DMS53 treated with DMSO at 0.1 percent for 48 hours (cell line): Measurements from ENCODE around the gene NDUFB1.

ENCODE experiments used
- DNase-seq: peaks from one replicate; lab custom pipeline; 2025; ENCODE audit not compliant: unreplicated experiment; lab: John Stamatoyannopoulos, UW

NDUFB1 gene

GRCh38 chr14:92121670-92122350, at the start of gene NDUFB1, which contains the start of gene CPSF2:
Gene NDUFB1 (minus strand): TSS chr14:92121706. CDS start chr14:92117637, 4,069 bp downstream.
Gene CPSF2 (plus strand): TSS chr14:92121969. CDS start chr14:92130985, 9,016 bp downstream.
- DNase-seq, result peak; percentile 49

GRCh38 chr14:92164958-92165357, 43.5 kb upstream of the NDUFB1 start:
- no peak for DNase-seq

- DNase-seq, result no peak
These were observed 40.0 kb upstream of the NDUFB1 start for GRCh38 chr14:92161521-92161920.

DNA sequence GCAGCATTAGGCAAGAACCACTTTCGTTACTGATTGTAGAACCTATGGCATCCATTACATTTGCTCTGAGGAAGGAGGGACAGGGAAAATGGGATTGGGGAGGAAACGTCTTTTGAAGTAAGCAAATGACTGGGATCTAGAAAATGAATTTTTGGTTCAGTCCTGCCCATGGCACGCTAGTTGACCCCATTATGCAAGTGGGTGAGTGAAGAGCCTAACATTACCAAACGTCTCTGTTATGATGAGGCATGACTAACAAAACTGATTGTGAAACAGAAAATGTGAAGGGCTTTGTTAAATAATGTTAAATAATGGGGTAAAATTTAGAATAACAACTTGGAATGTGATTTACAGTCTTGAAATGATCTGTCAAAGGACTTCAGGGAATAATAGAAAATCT, 39.1 kb upstream of the NDUFB1 start:
- DNase-seq, result no peak

DNA sequence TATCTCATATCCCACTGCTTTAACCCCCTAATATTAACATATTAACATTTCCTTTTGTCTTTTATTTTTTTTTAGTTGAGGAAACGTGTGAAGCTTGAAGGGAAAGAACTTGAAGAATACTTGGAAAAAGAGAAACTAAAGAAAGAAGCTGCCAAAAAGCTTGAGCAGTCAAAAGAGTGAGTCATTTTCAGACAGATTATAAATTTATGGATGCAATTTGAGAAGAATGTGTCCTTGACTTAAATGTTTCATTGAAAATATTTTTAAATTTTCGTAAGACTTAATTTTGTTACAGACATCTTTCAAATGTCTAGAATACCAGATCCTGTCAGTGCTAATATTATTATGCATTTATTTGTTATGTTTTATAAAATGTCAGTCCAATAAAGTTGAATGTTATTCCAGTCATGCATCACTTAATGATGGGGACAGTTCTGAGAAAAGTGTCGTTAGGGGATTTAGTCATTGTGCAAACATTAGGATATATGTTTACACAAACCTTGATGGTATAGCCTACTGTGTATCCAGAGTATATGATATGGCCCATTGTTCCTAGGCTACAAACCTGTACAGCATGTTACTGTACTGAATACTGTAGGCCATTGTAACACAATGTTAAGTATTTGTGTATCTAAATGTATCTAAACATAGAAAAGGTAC, 32.9 kb upstream of the NDUFB1 start:
- peak; percentile 74 for DNase-seq

DNA sequence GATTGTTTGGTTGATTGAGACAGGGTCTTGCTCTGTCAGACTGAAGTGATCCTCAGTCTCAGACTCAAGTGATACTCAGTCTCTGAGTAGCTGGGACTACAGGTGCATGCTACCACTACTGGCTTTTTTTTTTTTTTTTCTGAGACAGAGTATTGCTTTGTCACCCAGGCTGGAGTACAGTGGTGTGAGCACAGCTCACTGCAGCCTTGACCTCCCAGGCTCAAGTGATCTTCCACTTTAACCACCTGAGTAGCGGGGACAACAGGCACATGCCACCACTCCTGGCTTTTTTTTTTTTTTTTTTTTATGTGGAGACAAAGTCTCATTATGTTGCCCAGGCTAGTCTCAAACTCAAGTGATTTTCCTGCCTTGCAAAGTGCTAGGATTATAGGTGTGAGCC, 32.1 kb upstream of the NDUFB1 start:
- peak; percentile 12 for DNase-seq

DNA sequence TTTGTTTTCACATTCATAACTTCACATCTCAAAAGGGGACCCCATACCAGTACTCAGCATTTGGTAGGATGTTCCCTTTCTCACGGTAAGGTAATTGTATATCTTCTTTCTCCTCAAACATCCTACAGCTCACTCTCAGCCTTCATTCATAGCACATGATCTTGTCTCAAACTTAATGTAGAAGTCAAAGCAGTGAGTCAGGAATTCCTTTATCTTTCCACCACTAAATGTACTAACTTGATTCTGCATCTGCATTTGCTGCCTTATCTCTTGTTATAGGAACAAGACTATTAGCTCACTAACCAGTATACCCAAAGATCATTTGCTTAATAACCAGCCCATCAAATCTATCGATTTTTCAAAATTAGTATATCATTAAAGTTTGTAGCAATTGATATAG, 23.2 kb upstream of the NDUFB1 start:
- no peak for DNase-seq

DNA sequence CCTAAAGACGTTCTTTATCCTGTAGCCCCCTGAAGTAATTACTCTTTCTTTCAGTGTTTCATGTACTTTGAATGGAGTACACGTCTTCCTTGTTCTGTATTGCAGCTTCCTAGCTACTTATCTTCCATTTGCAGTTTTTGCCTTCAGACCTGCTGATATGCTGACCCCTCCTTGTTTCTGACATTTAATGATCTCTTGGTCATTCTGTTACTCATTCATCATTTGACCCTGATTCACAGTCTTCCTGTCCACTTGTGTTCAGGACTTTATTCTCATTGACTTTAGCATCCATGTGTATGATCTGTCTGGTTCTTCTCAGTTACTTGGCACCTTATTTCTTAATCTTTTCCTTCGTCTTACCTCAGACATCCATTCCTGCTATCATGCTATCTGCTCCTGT, 22.5 kb upstream of the NDUFB1 start:
- no peak for DNase-seq

DNA sequence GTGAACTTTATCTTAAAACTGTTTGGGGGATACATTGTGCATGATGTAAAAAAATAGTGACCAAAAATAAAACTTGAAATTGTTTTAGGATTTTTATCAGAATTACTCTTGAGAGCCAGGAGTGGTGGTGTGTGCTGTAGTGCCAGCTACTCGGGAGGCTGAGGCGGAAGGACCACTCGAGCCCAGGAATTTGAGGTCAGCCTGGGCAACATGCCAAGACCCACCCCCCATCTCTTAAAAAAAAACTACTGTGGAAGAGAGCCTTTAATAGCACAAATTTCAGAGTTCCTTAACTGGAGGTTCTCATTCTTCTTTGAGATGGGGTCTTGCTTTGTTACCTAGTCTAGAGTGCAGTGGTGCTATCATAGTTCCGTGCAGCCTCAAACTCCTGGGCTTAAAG, 21.8 kb upstream of the NDUFB1 start:
- no peak for DNase-seq

DNA sequence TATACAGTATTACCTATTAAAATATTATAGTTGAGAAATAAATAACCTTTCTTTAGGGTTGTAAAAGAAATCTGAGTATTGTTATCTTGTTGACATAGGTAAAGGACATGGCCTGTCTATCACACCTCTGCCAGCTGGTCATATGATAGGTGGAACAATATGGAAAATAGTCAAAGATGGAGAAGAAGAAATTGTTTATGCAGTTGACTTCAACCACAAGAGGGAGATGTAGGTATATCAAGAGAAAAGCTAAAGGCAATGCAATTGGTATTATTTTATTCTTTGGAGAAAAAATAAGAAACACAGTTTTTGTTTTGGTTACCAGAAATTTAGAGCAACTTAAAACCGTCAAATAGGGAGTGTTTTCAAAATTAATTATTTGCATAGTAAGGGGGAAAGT, 13.8 kb upstream of the NDUFB1 start:
- peak; percentile 36 for DNase-seq

DNA sequence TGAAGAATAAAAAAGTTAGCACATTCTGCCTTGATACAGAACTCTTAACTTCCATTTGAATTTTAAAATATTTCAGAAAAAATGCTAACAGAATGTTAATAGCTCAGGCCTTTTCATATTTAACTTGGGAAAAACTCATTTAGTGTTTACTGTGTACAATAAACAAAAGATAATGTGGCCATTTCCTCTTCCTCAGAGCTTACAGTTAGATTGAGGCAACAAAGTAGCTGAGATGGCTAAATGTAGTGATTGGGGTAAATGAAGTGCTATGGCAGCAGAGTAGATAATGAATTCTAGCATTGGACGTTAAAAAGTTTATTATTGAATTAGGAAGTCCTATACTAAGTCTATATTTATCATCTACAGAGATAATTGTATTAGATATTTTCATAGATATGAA, 12.9 kb upstream of the NDUFB1 start:
- DNase-seq, result no peak

DNA sequence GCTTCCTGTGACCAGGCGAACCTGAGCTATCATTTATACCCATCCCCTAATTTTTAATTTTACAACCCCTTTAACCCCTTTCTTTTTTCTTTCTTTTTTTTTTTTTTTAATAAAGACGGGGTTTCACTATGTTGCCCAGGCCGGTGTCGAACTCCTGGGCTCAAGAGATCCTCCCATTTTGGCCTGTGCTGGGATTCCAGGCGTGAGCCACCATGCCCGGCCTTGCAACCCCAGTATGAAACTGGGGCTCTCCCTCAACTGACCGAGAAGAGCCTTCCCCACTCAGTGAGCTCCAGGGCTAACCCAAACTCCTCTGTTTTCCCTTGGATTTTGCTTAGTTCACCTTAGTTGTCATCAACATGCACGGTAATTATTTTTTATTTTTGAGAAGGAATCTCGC, 1.3 kb upstream of the NDUFB1 start:
- DNase-seq, result no peak

GRCh38 chr14:92122351-92122677, 808 bp upstream of the NDUFB1 start:
- DNase-seq, result no peak

DNA sequence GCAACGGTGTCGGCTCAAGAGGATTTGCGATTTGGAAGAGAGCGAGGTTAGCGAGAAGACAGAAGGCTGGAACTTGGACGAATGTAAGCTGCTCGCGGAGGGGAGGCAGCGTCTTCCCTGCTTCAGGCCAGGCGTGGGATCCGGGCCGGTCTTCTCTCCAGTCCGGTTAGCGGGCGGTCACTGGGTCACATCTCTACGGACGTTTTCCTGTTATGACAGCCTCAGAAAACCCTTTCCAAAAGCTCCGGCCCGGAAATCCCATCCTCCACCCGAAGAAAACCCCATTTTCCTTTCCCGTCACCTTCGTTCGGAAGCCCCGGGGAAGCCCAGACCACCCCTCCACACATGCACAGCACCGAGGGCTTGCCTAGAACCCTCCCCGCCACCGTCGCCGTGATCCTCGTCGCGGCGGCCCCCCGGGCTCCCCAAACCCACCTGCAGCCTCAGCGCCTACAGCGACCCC, 268 bp downstream of the NDUFB1 start:
- DNase-seq, result peak; percentile 37

GRCh38 chr14:92109490-92109889, 12.0 kb downstream of the NDUFB1 start:
- DNase-seq, result no peak

DNA sequence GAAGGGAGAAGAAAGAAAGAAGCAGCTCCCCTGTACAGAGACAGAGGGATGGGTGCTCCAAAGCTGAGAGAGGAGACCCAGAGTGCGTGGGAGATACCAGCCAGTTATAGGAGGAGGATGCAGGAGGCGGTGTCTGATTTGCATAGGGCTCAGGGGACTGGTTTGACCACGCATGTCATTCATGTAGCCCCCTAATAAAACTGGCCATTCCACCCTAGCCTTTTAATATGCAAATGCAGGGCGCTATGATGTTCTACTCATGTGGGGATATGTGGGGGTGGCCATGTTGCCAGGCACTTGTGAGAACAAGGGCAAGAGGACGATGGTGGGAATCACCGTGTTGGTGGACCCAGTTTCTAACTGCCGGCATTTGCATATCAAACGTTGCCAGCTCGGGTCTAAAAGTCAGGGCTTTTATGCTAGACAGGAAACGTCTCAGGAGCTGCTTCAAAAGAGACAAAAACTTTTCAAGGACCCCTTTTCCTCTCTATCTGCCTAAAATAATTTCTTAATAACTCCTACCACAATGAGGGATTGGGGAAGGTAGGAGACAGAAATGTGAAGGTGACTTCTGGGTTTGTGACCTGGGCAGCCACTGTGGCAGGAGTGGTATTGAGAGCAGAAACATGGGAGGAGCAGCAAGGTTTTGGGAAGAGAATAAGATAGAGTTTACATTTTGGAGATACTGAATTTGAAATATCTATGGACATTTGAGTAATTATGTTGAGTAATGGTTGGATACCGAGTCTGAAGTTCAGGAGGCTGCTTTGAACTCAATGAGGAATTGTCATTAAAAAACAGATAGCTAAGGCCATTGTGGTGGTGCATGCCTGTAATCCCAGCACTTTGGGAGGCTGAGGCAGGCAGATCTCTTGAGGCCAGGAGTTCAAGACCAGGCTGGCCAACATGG, 12.9 kb downstream of the NDUFB1 start:
- DNase-seq, result no peak

DNA sequence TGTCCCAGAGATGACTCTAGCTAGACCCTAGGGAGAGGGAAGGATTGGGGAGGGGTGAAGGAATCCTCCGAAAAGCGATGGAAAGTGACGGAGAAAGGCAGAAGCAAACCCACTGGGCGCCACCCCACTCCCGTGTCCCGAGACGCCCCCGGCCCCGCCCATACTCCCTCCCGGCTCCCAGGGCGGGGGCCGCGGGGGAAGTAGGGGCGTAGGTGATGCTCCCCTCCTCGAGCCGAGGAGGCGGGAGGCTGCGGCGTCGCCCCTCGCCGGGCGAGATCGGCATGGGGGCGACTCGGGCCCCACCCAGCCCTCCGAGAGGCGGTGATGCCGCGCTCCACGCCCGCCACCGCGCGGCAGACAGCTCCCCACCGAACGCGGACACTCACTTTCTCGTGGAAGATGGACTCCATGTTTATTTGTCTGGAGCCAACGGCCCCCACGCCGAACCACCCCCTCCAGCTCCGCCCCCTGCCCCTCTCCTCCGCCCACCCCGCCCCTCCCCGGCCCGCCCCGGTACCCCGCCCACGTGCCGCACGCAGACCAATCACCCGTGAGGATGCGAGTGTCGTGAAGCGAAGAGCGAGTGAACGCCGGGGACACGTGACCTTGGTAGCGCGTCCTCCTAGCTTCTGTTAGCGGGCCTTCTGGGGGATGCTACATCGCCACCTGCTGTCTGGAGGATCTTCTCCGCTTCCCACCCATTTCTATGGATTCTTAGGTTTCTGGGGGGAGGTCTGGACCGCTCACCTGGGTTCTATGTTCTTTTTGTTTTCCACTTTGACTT, 15.2 kb downstream of the NDUFB1 start, which contains the start of gene ATXN3:
Gene ATXN3, minus strand, starts transcription at position 440 of the 784 bp plus-strand sequence. Its CDS starts 30 bp downstream, at position 410.
- DNase-seq, result peak; percentile 92

- no peak for DNase-seq
These were observed 15.7 kb downstream of the NDUFB1 start for GRCh38 chr14:92105893-92106142.

DNA sequence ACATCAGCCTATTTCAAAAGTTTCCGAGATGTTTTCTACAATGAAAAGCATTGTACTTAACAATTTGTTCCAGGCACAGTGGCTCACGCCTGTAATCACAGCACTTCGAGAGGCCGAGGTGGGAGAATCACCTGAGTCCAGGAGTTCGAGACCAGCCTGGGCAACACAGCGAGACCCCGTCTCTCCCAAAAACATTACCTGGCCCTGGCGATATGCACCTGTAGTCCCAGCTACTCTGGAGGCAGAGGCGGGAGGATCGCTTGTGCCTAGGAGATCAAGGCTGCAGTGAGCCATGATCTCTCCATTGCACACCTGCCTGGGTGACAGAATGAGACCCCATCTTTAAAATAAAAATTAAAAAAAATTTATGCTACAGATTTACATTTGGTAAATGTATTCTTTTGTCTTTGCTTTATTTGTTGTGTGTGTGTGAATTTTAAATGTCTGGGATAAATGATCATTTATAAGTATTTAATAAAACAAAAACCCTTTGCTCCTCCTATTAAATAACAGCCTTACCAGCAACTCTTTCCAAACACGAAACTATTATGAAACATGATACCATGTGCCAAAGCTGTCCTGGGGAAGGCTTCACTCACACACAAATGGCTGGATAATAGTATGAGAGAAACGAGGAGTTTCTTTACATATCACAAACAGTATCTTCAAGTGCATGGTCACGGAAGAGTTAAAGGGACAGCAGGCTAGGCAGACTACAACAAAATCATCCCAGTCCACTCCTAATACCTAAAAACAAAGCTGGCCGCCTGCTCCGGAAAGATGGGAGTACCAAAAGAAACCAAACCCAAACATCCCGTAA, 16.2 kb downstream of the NDUFB1 start:
- no peak for DNase-seq

DNA sequence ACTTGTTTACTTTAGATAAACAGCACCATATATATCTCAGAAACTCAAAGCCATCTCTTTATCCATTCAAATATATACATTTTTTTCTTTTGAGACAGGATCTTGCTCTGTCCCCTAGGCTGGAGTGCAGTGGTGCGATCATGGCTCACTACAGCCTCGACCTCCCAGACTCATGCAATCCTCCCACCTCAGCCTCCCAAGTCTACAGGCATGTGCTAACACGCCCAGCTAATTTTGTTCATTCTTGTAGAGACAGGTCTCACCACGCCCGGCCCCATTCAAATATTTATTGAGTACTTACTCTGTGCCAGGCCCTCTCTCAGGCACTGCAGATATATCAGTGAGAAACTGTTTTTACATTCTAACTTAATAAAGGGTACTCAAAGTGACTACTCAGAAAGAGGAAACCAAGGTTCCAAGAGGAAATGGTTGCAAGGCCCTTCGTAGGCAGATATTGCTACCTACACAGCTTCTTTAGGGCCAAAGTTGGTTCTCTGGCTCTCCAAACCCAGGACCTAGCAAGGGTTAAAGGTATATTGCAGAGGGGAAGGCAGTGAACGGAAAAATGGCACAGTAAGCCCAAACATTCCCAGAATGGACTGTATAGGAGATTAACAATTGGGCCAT, 18.0 kb downstream of the NDUFB1 start:
- no peak for DNase-seq
